ES-I3 (cell line): Measurements from ENCODE around the gene RHBDL3.

ENCODE experiments used
- H3K36me3 ChIP-seq: 2 replicates; pipeline ENCODE4 v1.6.1; 2013; ENCODE audit warnings: mild to moderate bottlenecking, low read length, control low read depth, moderate library complexity; ENCODE audit not compliant: insufficient read depth
- H3K4me1 ChIP-seq: 2 replicates; pipeline ENCODE4 v1.6.1; 2013; ENCODE audit warnings: mild to moderate bottlenecking, control low read depth, low read length; ENCODE audit not compliant: insufficient read depth
- H3K9ac ChIP-seq: 2 replicates; pipeline ENCODE4 v1.6.1; 2013; ENCODE audit warnings: low read depth, mild to moderate bottlenecking, low read length, moderate library complexity
- H3K9me3 ChIP-seq: 2 replicates; pipeline ENCODE4 v1.6.1; 2013; ENCODE audit warnings: mild to moderate bottlenecking, low read length, moderate library complexity; ENCODE audit not compliant: control insufficient read depth, insufficient read depth

The RHBDL3 gene

GRCh38 chr17:32265192-32265923 is at the start of gene RHBDL3:
Gene RHBDL3, plus strand, starts transcription at chr17:32265832. Its CDS starts 358 bp downstream, at chr17:32266190.
- Histone ChIP-seq H3K9me3 (no peaks in the 10 kb centered on the region), H3K9ac (peak within 1 kb of the TSS; percentile 61), H3K4me1 (peaks cover 12% of the 10 kb centered on the region), H3K36me3 (no peaks in the 10 kb centered on the region)

- Histone ChIP-seq H3K9me3 (no peaks in the 10 kb centered on the region), H3K4me1 (peaks cover 5% of the 10 kb centered on the region; the same call in 1 of the 2 replicates), H3K9ac (no peak overlapping the region), H3K36me3 (no peaks in the 10 kb centered on the region)
Observed at GRCh38 chr17:32222621-32223020, 43.0 kb upstream of the RHBDL3 start.

GRCh38 chr17:32223703-32224102 is 41.9 kb upstream of the RHBDL3 start:
- no peaks in the 10 kb centered on the region for H3K36me3 ChIP-seq
- H3K4me1 ChIP-seq = peaks cover 9% of the 10 kb centered on the region
- H3K9ac ChIP-seq = no peak overlapping the region
- no peaks in the 10 kb centered on the region for H3K9me3 ChIP-seq

GRCh38 chr17:32226886-32227285 is 38.7 kb upstream of the RHBDL3 start:
- H3K9ac ChIP-seq = no peak overlapping the region
- no peaks in the 10 kb centered on the region for H3K36me3 ChIP-seq
- H3K9me3 ChIP-seq = no peaks in the 10 kb centered on the region
- H3K4me1 ChIP-seq = peaks cover 12% of the 10 kb centered on the region

- Histone ChIP-seq H3K9ac (no peak overlapping the region), H3K4me1 (peaks cover 14% of the 10 kb centered on the region), H3K36me3 (no peaks in the 10 kb centered on the region), H3K9me3 (no peaks in the 10 kb centered on the region)
Observed at GRCh38 chr17:32227910-32228309, 37.7 kb upstream of the RHBDL3 start.

GRCh38 chr17:32235588-32235987 is 30.0 kb upstream of the RHBDL3 start:
- Histone ChIP-seq H3K9me3 (no peaks in the 10 kb centered on the region), H3K9ac (no peak overlapping the region), H3K4me1 (0 out of 2 replicates have a peak, but pooled peaks cover 5% of the 10 kb centered on the region), H3K36me3 (no peaks in the 10 kb centered on the region)

- Histone ChIP-seq H3K9me3 (no peaks in the 10 kb centered on the region), H3K9ac (no peak overlapping the region), H3K36me3 (no peaks in the 10 kb centered on the region), H3K4me1 (peaks cover 8% of the 10 kb centered on the region; the same call in 1 of the 2 replicates)
Observed at GRCh38 chr17:32239456-32239855, 26.2 kb upstream of the RHBDL3 start.

- Histone ChIP-seq H3K9me3 (no peaks in the 10 kb centered on the region), H3K9ac (no peak overlapping the region), H3K36me3 (no peaks in the 10 kb centered on the region)
Observed at GRCh38 chr17:32240750-32241149, 24.9 kb upstream of the RHBDL3 start.

GRCh38 chr17:32241640-32242039 is 24.0 kb upstream of the RHBDL3 start:
- Histone ChIP-seq H3K4me1 (peaks cover 8% of the 10 kb centered on the region; the same call in 1 of the 2 replicates), H3K36me3 (no peaks in the 10 kb centered on the region), H3K9ac (no peak overlapping the region), H3K9me3 (no peaks in the 10 kb centered on the region)

More at GRCh38 chr17:32240750-32241149, 24.9 kb upstream of the RHBDL3 start:
- H3K4me1 ChIP-seq = peaks cover 8% of the 10 kb centered on the region; the same call in 1 of the 2 replicates

GRCh38 chr17:32249475-32249874 is 16.2 kb upstream of the RHBDL3 start:
- Histone ChIP-seq H3K4me1 (no peaks in the 10 kb centered on the region), H3K36me3 (no peaks in the 10 kb centered on the region)

GRCh38 chr17:32253117-32253611 is 12.5 kb upstream of the RHBDL3 start:
- Histone ChIP-seq H3K36me3 (no peaks in the 10 kb centered on the region), H3K9ac (no peak overlapping the region), H3K9me3 (no peaks in the 10 kb centered on the region), H3K4me1 (0 out of 2 replicates have a peak, but pooled peaks cover 3% of the 10 kb centered on the region)

More at GRCh38 chr17:32249475-32249874, 16.2 kb upstream of the RHBDL3 start:
- no peaks in the 10 kb centered on the region for H3K9me3 ChIP-seq
- H3K9ac ChIP-seq = no peak overlapping the region

GRCh38 chr17:32256012-32256700 is 9.5 kb upstream of the RHBDL3 start:
- Histone ChIP-seq H3K9ac (no peak overlapping the region), H3K9me3 (no peaks in the 10 kb centered on the region), H3K4me1 (peaks cover 13% of the 10 kb centered on the region; the same call in 1 of the 2 replicates), H3K36me3 (no peaks in the 10 kb centered on the region)

- Histone ChIP-seq H3K9me3 (no peaks in the 10 kb centered on the region), H3K9ac (no peak overlapping the region), H3K4me1 (peaks cover 13% of the 10 kb centered on the region; the same call in 1 of the 2 replicates), H3K36me3 (no peaks in the 10 kb centered on the region)
Observed at GRCh38 chr17:32256701-32257019, 9.0 kb upstream of the RHBDL3 start.

GRCh38 chr17:32258383-32259140 is 7.1 kb upstream of the RHBDL3 start:
- Histone ChIP-seq H3K9ac (no peak overlapping the region), H3K4me1 (peaks cover 13% of the 10 kb centered on the region; the same call in 1 of the 2 replicates), H3K36me3 (no peaks in the 10 kb centered on the region), H3K9me3 (no peaks in the 10 kb centered on the region)
